SK-N-SH treated with all-trans-retinoic acid at 6 μM for 48 hours (cell line): ENCODE results near the gene FGF23.
A peak's percentile ranks its signal among the peaks of the same experiment; 100 is the strongest.

Experiments used
- ATAC-seq: fragments of 200-7000 bp; cut with Tn5 transposase; 3 replicates; pipeline ENCODE4 v1.9.1; 2020; ENCODE audit warnings: mild to moderate bottlenecking, moderate library complexity
- ARNTL ChIP-seq: fragments of 450-650 bp; formaldehyde crosslinking; IDR thresholded peaks from 2 replicates; pipeline ENCODE4 v1.5.0; 2020; ENCODE audit warnings: low read depth, mild to moderate bottlenecking, moderate library complexity, borderline replicate concordance
- BACH2 ChIP-seq: fragments of 250-450 bp; sonication (Bioruptor Pico); IDR thresholded peaks from 2 replicates; pipeline ENCODE4 v1.9.0; 2021; ENCODE audit warnings: mild to moderate bottlenecking, borderline replicate concordance
- CSDC2 ChIP-seq: fragments of 250-450 bp; sonication (Bioruptor Pico); IDR thresholded peaks from 2 replicates; pipeline ENCODE4 v1.5.0; 2020; ENCODE audit warnings: mild to moderate bottlenecking, moderate library complexity
- CSRNP3 ChIP-seq: fragments of 250-450 bp; sonication (Bioruptor Pico); IDR thresholded peaks from 2 replicates; pipeline ENCODE4 v1.5.1; 2021; ENCODE audit warnings: mild to moderate bottlenecking, moderate library complexity
- ESRRG ChIP-seq: fragments of 250-450 bp; sonication (Bioruptor Pico); IDR thresholded peaks from 2 replicates; pipeline ENCODE4 v1.6.1; 2021; ENCODE audit warnings: mild to moderate bottlenecking
- GLIS3 ChIP-seq: fragments of 250-450 bp; sonication (Bioruptor Pico); IDR thresholded peaks from 2 replicates; pipeline ENCODE4 v1.5.0; 2020; ENCODE audit warnings: mild to moderate bottlenecking, moderate library complexity
- ISL1 ChIP-seq: fragments of 250-450 bp; sonication (Bioruptor Pico); IDR thresholded peaks from 2 replicates; pipeline ENCODE4 v2.1.2; 2022; ENCODE audit warnings: mild to moderate bottlenecking, moderate library complexity
- OSR1 ChIP-seq: fragments of 250-450 bp; sonication (Bioruptor Pico); IDR thresholded peaks from 2 replicates; pipeline ENCODE4 v1.8.0; 2022; ENCODE audit warnings: moderate library complexity, mild to moderate bottlenecking, inconsistent platforms
- RARB ChIP-seq: fragments of 250-450 bp; sonication (Bioruptor Pico); IDR thresholded peaks from 2 replicates; pipeline ENCODE4 v1.8.0; 2021; ENCODE audit warnings: mild to moderate bottlenecking, moderate library complexity
- SNAI2 ChIP-seq: fragments of 250-450 bp; sonication (Bioruptor Pico); IDR thresholded peaks from 2 replicates; pipeline ENCODE4 v1.5.0; 2020; ENCODE audit warnings: mild to moderate bottlenecking, moderate library complexity
- TOX ChIP-seq: fragments of 250-450 bp; sonication (Bioruptor Pico); IDR thresholded peaks from 2 replicates; pipeline ENCODE4 v1.8.0; 2021; ENCODE audit warnings: mild to moderate bottlenecking, moderate library complexity, borderline replicate concordance
- TSHZ2 ChIP-seq: fragments of 250-450 bp; sonication (Bioruptor Pico); IDR thresholded peaks from 2 replicates; pipeline ENCODE4 v1.5.0; 2020; ENCODE audit warnings: mild to moderate bottlenecking, moderate library complexity
- ZC3H10 ChIP-seq: fragments of 250-450 bp; sonication (Bioruptor Pico); IDR thresholded peaks from 2 replicates; pipeline ENCODE4 v1.5.1; 2021; ENCODE audit warnings: mild to moderate bottlenecking, moderate library complexity
- ZFP3 ChIP-seq: fragments of 250-450 bp; sonication (Bioruptor Pico); IDR thresholded peaks from 2 replicates; pipeline ENCODE4 v1.5.0; 2020; ENCODE audit warnings: mild to moderate bottlenecking, moderate library complexity
- ZFP30 ChIP-seq: fragments of 450-650 bp; formaldehyde crosslinking; IDR thresholded peaks from 2 replicates; pipeline ENCODE4 v1.5.0; 2022; ENCODE audit warnings: mild to moderate bottlenecking, moderate library complexity
- ZNF565 ChIP-seq: fragments of 450-650 bp; formaldehyde crosslinking; conservative IDR thresholded peaks from 2 replicates; pipeline ENCODE4 v1.5.0; 2020; ENCODE audit warnings: low read depth, mild to moderate bottlenecking, moderate library complexity
- ZNF70 ChIP-seq: fragments of 450-650 bp; formaldehyde crosslinking; IDR thresholded peaks from 2 replicates; pipeline ENCODE4 v1.5.0; 2020; ENCODE audit warnings: mild to moderate bottlenecking, moderate library complexity
- ZNF8 ChIP-seq: fragments of 450-650 bp; formaldehyde crosslinking; IDR thresholded peaks from 2 replicates; pipeline ENCODE4 v1.5.0; 2020; ENCODE audit warnings: mild to moderate bottlenecking, moderate library complexity
- TF ChIP-seq, protein P1 (sequence below): fragments of 250-450 bp; sonication (Bioruptor Pico); IDR thresholded peaks from 2 replicates; pipeline ENCODE4 v1.8.0; 2020; ENCODE audit warnings: mild to moderate bottlenecking, moderate library complexity, borderline replicate concordance
- TF ChIP-seq, protein P2 (sequence below): fragments of 250-450 bp; sonication (Bioruptor Pico); IDR thresholded peaks from 2 replicates; pipeline ENCODE4 v1.8.0; 2021; ENCODE audit warnings: low read depth, mild to moderate bottlenecking, moderate library complexity, borderline replicate concordance
- TF ChIP-seq, protein P3 (sequence below): fragments of 250-450 bp; sonication (Bioruptor Pico); IDR thresholded peaks from 2 replicates; pipeline ENCODE4 v1.5.1; 2020; ENCODE audit warnings: low read depth, mild to moderate bottlenecking, moderate library complexity

Gene FGF23

GRCh38 chr12:4422985-4423384, 43.5 kb upstream of the FGF23 start:
- TF ChIP-seq BACH2 (CRISPR knock-in tag): no peak
- ATAC-seq: no peak

DNA sequence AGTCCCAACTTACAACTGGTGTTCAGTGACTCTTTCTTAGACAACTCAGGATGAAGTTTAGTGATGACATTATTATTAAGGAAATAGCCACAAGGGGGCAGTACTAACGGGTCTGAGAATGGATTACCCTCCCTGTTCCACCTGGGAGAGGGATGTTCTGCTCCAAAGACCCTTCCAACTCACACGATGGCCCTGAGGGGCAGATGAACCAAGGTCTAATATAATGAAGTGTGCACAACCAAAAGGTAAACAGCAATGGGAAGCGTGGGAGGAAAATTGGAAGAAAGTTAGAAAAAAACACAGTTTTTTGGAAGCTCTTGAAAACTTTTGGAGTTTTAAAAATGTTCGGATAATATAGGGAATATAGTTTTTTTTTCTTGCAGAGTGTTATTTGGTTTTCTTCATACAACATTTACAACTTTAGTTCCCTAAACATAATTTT, 42.1 kb upstream of the FGF23 start:
- TF ChIP-seq TOX (CRISPR knock-in tag) (no peak), ZNF70 (CRISPR knock-in tag) (peak; percentile 78; the same call in 1 of the 2 replicates), GLIS3 (CRISPR knock-in tag) (no peak), ESRRG (no peak)
- ATAC-seq: peak; percentile 83

- TF ChIP-seq ESRRG (no peak), OSR1 (CRISPR knock-in tag) (no peak), RARB (CRISPR knock-in tag) (no peak), SNAI2 (CRISPR knock-in tag) (no peak), ZFP3 (CRISPR knock-in tag) (no peak), ZFP30 (CRISPR knock-in tag) (no peak), CSRNP3 (no peak), TSHZ2 (CRISPR knock-in tag) (no peak), TOX (CRISPR knock-in tag) (no peak), ARNTL (CRISPR knock-in tag) (no peak), CSDC2 (CRISPR knock-in tag) (no peak)
- TF ChIP-seq, protein P1, sequence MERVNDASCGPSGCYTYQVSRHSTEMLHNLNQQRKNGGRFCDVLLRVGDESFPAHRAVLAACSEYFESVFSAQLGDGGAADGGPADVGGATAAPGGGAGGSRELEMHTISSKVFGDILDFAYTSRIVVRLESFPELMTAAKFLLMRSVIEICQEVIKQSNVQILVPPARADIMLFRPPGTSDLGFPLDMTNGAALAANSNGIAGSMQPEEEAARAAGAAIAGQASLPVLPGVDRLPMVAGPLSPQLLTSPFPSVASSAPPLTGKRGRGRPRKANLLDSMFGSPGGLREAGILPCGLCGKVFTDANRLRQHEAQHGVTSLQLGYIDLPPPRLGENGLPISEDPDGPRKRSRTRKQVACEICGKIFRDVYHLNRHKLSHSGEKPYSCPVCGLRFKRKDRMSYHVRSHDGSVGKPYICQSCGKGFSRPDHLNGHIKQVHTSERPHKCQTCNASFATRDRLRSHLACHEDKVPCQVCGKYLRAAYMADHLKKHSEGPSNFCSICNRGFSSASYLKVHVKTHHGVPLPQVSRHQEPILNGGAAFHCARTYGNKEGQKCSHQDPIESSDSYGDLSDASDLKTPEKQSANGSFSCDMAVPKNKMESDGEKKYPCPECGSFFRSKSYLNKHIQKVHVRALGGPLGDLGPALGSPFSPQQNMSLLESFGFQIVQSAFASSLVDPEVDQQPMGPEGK (CRISPR knock-in tag): no peak
- TF ChIP-seq, protein P2, sequence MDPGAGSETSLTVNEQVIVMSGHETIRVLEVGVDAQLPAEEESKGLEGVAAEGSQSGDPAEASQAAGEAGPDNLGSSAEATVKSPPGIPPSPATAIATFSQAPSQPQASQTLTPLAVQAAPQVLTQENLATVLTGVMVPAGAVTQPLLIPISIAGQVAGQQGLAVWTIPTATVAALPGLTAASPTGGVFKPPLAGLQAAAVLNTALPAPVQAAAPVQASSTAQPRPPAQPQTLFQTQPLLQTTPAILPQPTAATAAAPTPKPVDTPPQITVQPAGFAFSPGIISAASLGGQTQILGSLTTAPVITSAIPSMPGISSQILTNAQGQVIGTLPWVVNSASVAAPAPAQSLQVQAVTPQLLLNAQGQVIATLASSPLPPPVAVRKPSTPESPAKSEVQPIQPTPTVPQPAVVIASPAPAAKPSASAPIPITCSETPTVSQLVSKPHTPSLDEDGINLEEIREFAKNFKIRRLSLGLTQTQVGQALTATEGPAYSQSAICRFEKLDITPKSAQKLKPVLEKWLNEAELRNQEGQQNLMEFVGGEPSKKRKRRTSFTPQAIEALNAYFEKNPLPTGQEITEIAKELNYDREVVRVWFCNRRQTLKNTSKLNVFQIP (CRISPR knock-in tag): no peak
Observed at GRCh38 chr12:4420138-4420670, 40.7 kb upstream of the FGF23 start.

GRCh38 chr12:4418913-4419312, 39.4 kb upstream of the FGF23 start:
- no peak for TF ChIP-seq TOX (CRISPR knock-in tag)
- no peak for TF ChIP-seq OSR1 (CRISPR knock-in tag)
- no peak for TF ChIP-seq BACH2 (CRISPR knock-in tag)
- TF ChIP-seq ZFP30 (CRISPR knock-in tag): no peak
- no peak for TF ChIP-seq ZNF8
- no peak for TF ChIP-seq ZNF70 (CRISPR knock-in tag)
- TF ChIP-seq RARB (CRISPR knock-in tag): no peak
- TF ChIP-seq, protein P3, sequence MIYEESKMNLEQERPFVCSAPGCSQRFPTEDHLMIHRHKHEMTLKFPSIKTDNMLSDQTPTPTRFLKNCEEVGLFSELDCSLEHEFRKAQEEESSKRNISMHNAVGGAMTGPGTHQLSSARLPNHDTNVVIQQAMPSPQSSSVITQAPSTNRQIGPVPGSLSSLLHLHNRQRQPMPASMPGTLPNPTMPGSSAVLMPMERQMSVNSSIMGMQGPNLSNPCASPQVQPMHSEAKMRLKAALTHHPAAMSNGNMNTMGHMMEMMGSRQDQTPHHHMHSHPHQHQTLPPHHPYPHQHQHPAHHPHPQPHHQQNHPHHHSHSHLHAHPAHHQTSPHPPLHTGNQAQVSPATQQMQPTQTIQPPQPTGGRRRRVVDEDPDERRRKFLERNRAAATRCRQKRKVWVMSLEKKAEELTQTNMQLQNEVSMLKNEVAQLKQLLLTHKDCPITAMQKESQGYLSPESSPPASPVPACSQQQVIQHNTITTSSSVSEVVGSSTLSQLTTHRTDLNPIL (CRISPR knock-in tag): no peak
- TF ChIP-seq ZC3H10 (CRISPR knock-in tag): no peak
- TF ChIP-seq ARNTL (CRISPR knock-in tag): no peak
- no peak for TF ChIP-seq CSDC2 (CRISPR knock-in tag)
- TF ChIP-seq ZFP3 (CRISPR knock-in tag): no peak
- TF ChIP-seq ZNF565 (CRISPR knock-in tag): no peak
- no peak for TF ChIP-seq ESRRG
- no peak for TF ChIP-seq ISL1 (CRISPR knock-in tag)
- no peak for TF ChIP-seq CSRNP3
- ATAC-seq: no peak

More at GRCh38 chr12:4420138-4420670, 40.7 kb upstream of the FGF23 start:
- no peak for ATAC-seq
